DOHH2 (cell line): ENCODE data around the gene HIVEP2.

Experiments
- H3F3A ChIP-seq: fragments of 200-600 bp; sonication (generic), shearing (Covaris generic); 2 replicates; pipeline ENCODE4 v1.6.0; 2016; ENCODE audit warnings: antibody characterized with exemption, mild to moderate bottlenecking; ENCODE audit not compliant: control insufficient read depth, insufficient read depth
- H3K27ac ChIP-seq: fragments of 200-600 bp; sonication (generic); 2 replicates; pipeline ENCODE4 v1.5.1; 2014; ENCODE audit warnings: low read depth, mild to moderate bottlenecking, low read length, moderate library complexity
- H3K27me3 ChIP-seq: fragments of 200-600 bp; sonication (generic); 2 replicates; pipeline ENCODE4 v1.6.1; 2014; ENCODE audit warnings: mild to moderate bottlenecking, low read length, mixed read lengths; ENCODE audit not compliant: control insufficient read depth
- H3K36me3 ChIP-seq: fragments of 200-600 bp; sonication (generic); 2 replicates; pipeline ENCODE4 v1.6.1; 2014; ENCODE audit warnings: mild to moderate bottlenecking, low read length, moderate library complexity, mixed read lengths; ENCODE audit not compliant: control insufficient read depth
- H3K4me1 ChIP-seq: fragments of 200-600 bp; sonication (generic); 2 replicates; pipeline ENCODE4 v1.6.1; 2014; ENCODE audit warnings: mild to moderate bottlenecking, low read length, mixed read lengths; ENCODE audit not compliant: control insufficient read depth
- H3K4me2 ChIP-seq: fragments of 200-600 bp; sonication (generic); 2 replicates; pipeline ENCODE4 v1.6.0; 2014; ENCODE audit warnings: mild to moderate bottlenecking, low read length, moderate library complexity
- H3K4me3 ChIP-seq: fragments of 200-600 bp; sonication (generic); 2 replicates; pipeline ENCODE4 v1.5.1; 2014; ENCODE audit warnings: mild to moderate bottlenecking, low read length, mixed read lengths
- H3K79me2 ChIP-seq: fragments of 200-600 bp; sonication (generic); 2 replicates; pipeline ENCODE4 v1.6.1; 2014; ENCODE audit warnings: mild to moderate bottlenecking, low read length, mixed read lengths; ENCODE audit not compliant: control insufficient read depth
- H3K9me2 ChIP-seq: fragments of 200-600 bp; sonication (generic); replicated peaks from 2 replicates; pipeline ENCODE4 v1.6.1; 2014; ENCODE audit warnings: mild to moderate bottlenecking, low read length, mixed read lengths; ENCODE audit not compliant: control insufficient read depth
- H3K9me3 ChIP-seq: fragments of 200-600 bp; sonication (generic); 2 replicates; pipeline ENCODE4 v1.6.1; 2014; ENCODE audit warnings: antibody characterized with exemption, low read length, mixed read lengths; ENCODE audit not compliant: control insufficient read depth, insufficient read depth
- H4K20me1 ChIP-seq: fragments of 200-600 bp; sonication (generic); 2 replicates; pipeline ENCODE4 v1.6.0; 2014; ENCODE audit warnings: low read depth, mild to moderate bottlenecking, antibody characterized with exemption, low read length, moderate library complexity; ENCODE audit not compliant: control insufficient read depth, insufficient read depth
- EZH2phosphoT487 ChIP-seq: fragments of 200-600 bp; sonication (generic); IDR thresholded peaks from 2 replicates; pipeline ENCODE4 v1.6.1; 2017; ENCODE audit warnings: borderline replicate concordance, mild to moderate bottlenecking, antibody characterized with exemption, low read length, moderate library complexity, mixed read lengths
- TF ChIP-seq, protein P1 (sequence below): fragments of 200-600 bp; sonication (generic); IDR thresholded peaks from one replicate; pipeline ENCODE4 v1.5.1; 2014; ENCODE audit warnings: antibody characterized with exemption, mild to moderate bottlenecking, low read depth, low read length; ENCODE audit not compliant: poor library complexity, severe bottlenecking

Gene HIVEP2

DNA sequence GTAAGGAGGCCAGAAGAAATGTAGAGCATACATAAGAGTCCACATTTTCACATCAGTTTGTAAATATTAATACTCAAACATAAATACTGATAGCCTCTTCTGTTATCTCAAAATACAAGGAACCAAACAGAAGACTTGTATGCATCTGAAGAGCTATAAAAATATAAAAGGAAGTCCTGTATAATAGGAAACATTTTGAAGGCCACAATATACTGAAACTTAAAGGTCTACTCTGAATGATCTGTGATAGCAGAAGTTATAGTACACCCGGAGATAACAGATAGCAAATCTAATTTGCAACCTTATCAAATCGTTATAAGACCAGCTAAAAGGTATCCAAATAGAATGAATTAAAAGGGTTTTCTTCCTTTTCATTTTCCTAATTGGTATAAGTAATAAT, 111.2 kb downstream of the HIVEP2 start:
- Histone ChIP-seq H3K9me3 (no peaks in the 10 kb centered on the region), H3F3A (no peaks in the 10 kb centered on the region), H4K20me1 (no peaks in the 10 kb centered on the region), H3K79me2 (peaks cover 11% of the 10 kb centered on the region; the same call in 1 of the 2 replicates), H3K9me2 (no peaks in the 10 kb centered on the region), H3K27ac (no peak overlapping the region), H3K4me3 (no peak overlapping the region), H3K4me2 (no peak overlapping the region), H3K36me3 (peaks cover 28% of the 10 kb centered on the region), H3K27me3 (no peaks in the 10 kb centered on the region), H3K4me1 (peaks cover 5% of the 10 kb centered on the region)
- TF ChIP-seq EZH2phosphoT487 = no peak
- TF ChIP-seq, protein P1, sequence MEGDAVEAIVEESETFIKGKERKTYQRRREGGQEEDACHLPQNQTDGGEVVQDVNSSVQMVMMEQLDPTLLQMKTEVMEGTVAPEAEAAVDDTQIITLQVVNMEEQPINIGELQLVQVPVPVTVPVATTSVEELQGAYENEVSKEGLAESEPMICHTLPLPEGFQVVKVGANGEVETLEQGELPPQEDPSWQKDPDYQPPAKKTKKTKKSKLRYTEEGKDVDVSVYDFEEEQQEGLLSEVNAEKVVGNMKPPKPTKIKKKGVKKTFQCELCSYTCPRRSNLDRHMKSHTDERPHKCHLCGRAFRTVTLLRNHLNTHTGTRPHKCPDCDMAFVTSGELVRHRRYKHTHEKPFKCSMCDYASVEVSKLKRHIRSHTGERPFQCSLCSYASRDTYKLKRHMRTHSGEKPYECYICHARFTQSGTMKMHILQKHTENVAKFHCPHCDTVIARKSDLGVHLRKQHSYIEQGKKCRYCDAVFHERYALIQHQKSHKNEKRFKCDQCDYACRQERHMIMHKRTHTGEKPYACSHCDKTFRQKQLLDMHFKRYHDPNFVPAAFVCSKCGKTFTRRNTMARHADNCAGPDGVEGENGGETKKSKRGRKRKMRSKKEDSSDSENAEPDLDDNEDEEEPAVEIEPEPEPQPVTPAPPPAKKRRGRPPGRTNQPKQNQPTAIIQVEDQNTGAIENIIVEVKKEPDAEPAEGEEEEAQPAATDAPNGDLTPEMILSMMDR = no peak

DNA sequence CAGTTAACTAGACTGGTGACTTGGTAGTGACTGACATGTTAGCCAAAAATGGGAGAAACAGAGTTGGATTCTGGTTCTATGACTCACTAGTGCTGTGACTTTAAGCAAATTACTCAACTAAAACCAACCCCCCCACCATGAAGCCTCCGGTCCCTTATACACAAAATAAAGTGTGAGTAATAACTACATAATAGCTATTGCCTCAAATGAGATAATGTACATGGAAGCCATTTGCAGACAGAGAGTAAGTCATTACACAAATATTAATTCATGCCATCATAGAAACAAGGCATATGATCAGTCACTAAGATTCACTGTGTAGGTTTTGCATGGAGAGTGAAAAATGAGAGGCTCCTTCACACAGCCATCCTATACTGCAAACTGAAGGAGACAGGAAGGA, 111.9 kb downstream of the HIVEP2 start:
- H3K9me3 ChIP-seq = no peaks in the 10 kb centered on the region
- no peaks in the 10 kb centered on the region for H3K27me3 ChIP-seq
- H3F3A ChIP-seq = no peaks in the 10 kb centered on the region
- H3K36me3 ChIP-seq = peaks cover 28% of the 10 kb centered on the region
- no peaks in the 10 kb centered on the region for H3K9me2 ChIP-seq
- peaks cover 3% of the 10 kb centered on the region; the same call in 1 of the 2 replicates for H3K4me1 ChIP-seq
- no peak overlapping the region for H3K4me3 ChIP-seq
- peaks cover 3% of the 10 kb centered on the region; the same call in 1 of the 2 replicates for H3K79me2 ChIP-seq
- no peak overlapping the region for H3K4me2 ChIP-seq
- no peak overlapping the region for H3K27ac ChIP-seq
- no peaks in the 10 kb centered on the region for H4K20me1 ChIP-seq
- no peak for TF ChIP-seq EZH2phosphoT487
- TF ChIP-seq, protein P1 = no peak

DNA sequence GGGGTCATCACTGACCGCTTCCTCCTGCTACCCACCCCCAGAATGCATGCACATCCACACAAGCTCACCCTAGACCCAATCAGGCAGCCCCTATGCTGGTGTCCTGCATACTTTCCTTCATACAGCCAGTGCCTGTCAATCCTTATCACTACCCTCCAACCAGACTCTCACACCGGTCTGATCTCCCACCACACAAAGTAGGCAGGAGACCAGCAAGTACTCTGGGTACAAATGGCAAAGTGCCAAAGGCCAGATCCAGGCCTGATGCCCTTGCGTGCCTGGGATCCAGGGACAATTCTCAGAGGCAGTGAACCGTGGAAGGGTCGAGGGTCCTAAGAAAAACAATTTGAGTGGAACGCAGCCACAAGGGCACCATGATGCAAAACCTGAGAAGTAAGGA, 114.2 kb downstream of the HIVEP2 start:
- Histone ChIP-seq H3K36me3 (peaks cover 27% of the 10 kb centered on the region), H3K4me1 (0 out of 2 replicates have a peak, but pooled peaks cover 3% of the 10 kb centered on the region), H3K4me3 (no peak overlapping the region), H3K9me3 (no peaks in the 10 kb centered on the region), H3F3A (no peaks in the 10 kb centered on the region), H3K27ac (no peak overlapping the region), H3K27me3 (no peaks in the 10 kb centered on the region), H3K9me2 (no peaks in the 10 kb centered on the region), H3K79me2 (no peaks in the 10 kb centered on the region), H4K20me1 (no peaks in the 10 kb centered on the region), H3K4me2 (no peak overlapping the region)
- TF ChIP-seq, protein P1 = no peak
- TF ChIP-seq EZH2phosphoT487 = no peak
